HFFc6 (cell line): ENCODE measurements around the gene LENG9. TPM values are rescaled to one million over a fixed set of nuclear protein-coding genes. Genes with fewer than 3 reads are reported as not detected.
A peak's percentile ranks its signal among the peaks of the same experiment; 100 is the strongest.

Experiments
- DNase-seq: peaks from one replicate; pipeline ENCODE4 v3.0.0-alpha.2; 2018
- H3K27ac Mint-ChIP-seq: 2 replicates; pipeline ENCODE4 v1.8.0; 2020; ENCODE audit warnings: mild to moderate bottlenecking, mixed read lengths
- H3K27me3 Mint-ChIP-seq: 2 replicates; pipeline ENCODE4 v1.8.0; 2021; ENCODE audit warnings: mild to moderate bottlenecking, moderate library complexity, mixed read lengths; ENCODE audit not compliant: insufficient read depth
- H3K36me3 Mint-ChIP-seq: 2 replicates; pipeline ENCODE4 v1.8.0; 2021; ENCODE audit warnings: low read depth, mixed read lengths
- H3K4me1 Mint-ChIP-seq: 2 replicates; pipeline ENCODE4 v1.8.0; 2020; ENCODE audit warnings: low read depth, mixed read lengths
- H3K4me3 Mint-ChIP-seq: 2 replicates; pipeline ENCODE4 v1.8.0; 2020; ENCODE audit warnings: mild to moderate bottlenecking, moderate library complexity, mixed read lengths
- H3K9me3 Mint-ChIP-seq: 2 replicates; pipeline ENCODE4 v1.8.0; 2020; ENCODE audit warnings: mild to moderate bottlenecking, mixed read lengths
- total RNA-seq, 6 experiments: library from RNA; stranded (reverse); fragmentation: NEBNext Ultra II Directional; extraction: Animal tissue kit (Norgen Biotek cat#: 25700); gene quantifications; 2 replicates in 1 of 6; 3 replicates in 5 of 6; pipeline ENCODE4 v1.2.3, GENCODE V29; 2021
- TF ChIP-seq, protein P1 (sequence below): fragments of 200-600 bp; sonication (generic); IDR thresholded peaks from 2 replicates; pipeline ENCODE4 v1.5.0; 2021; ENCODE audit warnings: antibody characterized with exemption, mild to moderate bottlenecking

Gene LENG9
- total RNA-seq, 6 experiments from 2014 or later, result 3.0 to 4.0 (median 3.6) TPM

DNA sequence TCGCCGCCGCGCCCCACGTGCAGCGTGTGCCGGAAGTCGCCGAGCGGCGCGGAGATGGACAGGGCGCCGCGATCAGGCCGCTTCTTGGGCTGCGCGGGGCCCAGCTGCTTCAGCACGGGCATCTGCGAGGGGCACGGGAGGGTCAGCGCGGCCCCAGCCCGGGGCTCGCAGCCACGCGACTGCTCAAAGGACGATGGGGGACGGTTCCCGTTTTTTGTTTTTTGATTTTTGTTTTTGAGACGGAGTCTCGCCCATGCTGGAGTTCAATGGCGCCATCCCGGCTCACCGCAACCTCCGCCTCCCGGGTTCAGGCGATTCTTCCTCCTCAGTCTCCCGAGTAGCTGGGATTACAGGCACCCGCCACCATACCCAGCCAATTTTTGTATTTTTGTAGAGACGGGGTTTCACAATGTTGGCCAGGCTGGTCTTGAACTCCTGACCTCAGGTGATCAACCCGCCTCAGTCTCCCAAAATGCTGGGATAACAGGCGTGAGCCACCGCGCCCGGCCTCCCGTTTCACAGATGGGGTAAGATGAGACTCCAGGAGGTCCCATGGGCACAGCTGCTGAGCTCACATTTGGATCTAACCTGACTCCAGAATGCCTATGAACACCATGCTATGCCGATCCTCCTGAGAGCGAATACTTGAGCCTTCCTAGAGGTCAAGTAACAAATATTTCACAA is 2.0 kb upstream of the LENG9 start:
- no peak overlapping the region for H3K27ac Mint-ChIP-seq

DNA sequence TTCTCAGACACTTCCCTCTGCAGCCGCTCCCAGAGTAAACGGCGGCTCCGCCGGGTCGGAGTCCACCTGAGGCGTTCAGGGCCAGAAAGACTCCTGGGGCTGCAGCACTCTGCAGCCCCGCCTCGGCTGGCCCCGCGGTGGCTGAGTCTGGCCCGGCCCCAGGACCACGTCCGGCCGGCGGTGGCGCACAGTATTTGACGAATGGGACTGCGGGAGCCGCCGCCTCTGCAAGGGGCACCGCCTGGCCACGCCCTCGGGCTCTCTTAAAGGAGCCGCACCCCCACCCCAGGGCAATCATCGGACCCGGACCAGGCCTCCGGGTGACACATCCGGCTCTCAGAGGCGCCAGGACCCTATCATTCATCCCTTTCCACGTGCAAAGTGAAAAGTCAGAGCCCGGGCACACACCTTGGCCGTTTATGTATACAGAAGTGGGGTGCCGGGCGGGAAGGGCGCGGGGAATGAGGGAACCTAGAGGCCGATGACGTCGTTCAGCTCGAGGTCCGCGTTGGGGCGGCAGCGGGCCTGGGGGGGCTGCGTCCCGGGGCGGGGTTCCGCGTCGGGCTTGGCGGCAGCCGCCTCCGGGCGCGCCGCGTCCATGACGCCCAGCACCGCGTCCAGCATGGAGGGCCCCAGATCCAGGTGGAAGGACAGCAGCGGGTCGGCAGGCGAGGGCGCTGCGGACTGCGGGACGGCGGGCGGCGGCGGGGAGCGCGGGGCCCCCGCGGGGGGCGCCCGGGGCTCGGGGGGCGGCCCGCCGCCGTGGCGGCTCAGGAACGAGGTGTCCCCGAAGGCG is 1.2 kb upstream of the LENG9 start:
- H3K27ac Mint-ChIP-seq, result peak overlapping the region; percentile 96

More for the DNA sequence above, 2.0 kb upstream of the LENG9 start:
- Mint-ChIP-seq H3K4me3 (no peak overlapping the region), H3K4me1 (peaks cover 36% of the 10 kb centered on the region), H3K36me3 (peaks cover 19% of the 10 kb centered on the region), H3K9me3 (peaks cover 9% of the 10 kb centered on the region), H3K27me3 (peaks cover 26% of the 10 kb centered on the region)
- TF ChIP-seq, protein P1, sequence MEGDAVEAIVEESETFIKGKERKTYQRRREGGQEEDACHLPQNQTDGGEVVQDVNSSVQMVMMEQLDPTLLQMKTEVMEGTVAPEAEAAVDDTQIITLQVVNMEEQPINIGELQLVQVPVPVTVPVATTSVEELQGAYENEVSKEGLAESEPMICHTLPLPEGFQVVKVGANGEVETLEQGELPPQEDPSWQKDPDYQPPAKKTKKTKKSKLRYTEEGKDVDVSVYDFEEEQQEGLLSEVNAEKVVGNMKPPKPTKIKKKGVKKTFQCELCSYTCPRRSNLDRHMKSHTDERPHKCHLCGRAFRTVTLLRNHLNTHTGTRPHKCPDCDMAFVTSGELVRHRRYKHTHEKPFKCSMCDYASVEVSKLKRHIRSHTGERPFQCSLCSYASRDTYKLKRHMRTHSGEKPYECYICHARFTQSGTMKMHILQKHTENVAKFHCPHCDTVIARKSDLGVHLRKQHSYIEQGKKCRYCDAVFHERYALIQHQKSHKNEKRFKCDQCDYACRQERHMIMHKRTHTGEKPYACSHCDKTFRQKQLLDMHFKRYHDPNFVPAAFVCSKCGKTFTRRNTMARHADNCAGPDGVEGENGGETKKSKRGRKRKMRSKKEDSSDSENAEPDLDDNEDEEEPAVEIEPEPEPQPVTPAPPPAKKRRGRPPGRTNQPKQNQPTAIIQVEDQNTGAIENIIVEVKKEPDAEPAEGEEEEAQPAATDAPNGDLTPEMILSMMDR, result no peak
- DNase-seq, result no peak

DNA sequence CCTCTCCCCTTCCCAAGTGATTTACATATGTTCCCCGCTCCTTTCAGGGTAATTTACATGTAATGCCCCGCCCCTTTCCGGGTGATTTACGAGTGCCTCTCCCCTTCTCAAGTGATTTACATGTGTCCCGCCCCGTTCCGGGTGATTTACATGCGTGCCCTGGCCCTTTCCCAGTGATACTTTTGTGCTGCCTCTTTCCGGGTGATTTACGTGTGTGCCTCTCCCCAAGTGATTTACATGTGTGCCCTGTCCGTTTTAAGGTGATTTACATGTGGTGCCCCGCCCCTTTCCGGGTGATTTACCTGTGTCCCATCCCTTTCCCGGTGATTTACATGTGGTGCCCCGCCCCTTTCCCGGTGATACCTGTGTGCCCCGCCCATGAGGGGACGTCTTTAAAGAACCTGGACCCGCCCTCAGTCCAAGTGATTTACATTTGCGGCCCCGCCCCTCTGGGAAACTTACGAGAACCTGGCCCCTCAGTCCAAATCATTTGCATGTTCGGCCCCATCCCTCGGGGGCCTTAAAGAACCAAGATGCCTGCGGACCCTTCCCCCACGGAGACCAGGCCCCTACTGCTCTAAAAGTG is 559 bp upstream of the LENG9 start:
- peak overlapping the region; percentile 96 for H3K27ac Mint-ChIP-seq
- peaks cover 21% of the 10 kb centered on the region for H3K36me3 Mint-ChIP-seq
- peak; percentile 55 for DNase-seq
- H3K9me3 Mint-ChIP-seq, result peaks cover 9% of the 10 kb centered on the region
- TF ChIP-seq, protein P1, result no peak
- H3K4me3 Mint-ChIP-seq, result peak overlapping the region; percentile 91
- peaks cover 28% of the 10 kb centered on the region for H3K27me3 Mint-ChIP-seq
- peaks cover 29% of the 10 kb centered on the region for H3K4me1 Mint-ChIP-seq

More for the DNA sequence above, 1.2 kb upstream of the LENG9 start:
- Mint-ChIP-seq H3K27me3 (peaks cover 26% of the 10 kb centered on the region), H3K4me1 (peaks cover 29% of the 10 kb centered on the region), H3K4me3 (peak overlapping the region; percentile 91), H3K36me3 (peaks cover 19% of the 10 kb centered on the region), H3K9me3 (peaks cover 9% of the 10 kb centered on the region)
- peak; percentile 70 for DNase-seq
- TF ChIP-seq, protein P1, result no peak; the same call in 1 of the 2 replicates

DNA sequence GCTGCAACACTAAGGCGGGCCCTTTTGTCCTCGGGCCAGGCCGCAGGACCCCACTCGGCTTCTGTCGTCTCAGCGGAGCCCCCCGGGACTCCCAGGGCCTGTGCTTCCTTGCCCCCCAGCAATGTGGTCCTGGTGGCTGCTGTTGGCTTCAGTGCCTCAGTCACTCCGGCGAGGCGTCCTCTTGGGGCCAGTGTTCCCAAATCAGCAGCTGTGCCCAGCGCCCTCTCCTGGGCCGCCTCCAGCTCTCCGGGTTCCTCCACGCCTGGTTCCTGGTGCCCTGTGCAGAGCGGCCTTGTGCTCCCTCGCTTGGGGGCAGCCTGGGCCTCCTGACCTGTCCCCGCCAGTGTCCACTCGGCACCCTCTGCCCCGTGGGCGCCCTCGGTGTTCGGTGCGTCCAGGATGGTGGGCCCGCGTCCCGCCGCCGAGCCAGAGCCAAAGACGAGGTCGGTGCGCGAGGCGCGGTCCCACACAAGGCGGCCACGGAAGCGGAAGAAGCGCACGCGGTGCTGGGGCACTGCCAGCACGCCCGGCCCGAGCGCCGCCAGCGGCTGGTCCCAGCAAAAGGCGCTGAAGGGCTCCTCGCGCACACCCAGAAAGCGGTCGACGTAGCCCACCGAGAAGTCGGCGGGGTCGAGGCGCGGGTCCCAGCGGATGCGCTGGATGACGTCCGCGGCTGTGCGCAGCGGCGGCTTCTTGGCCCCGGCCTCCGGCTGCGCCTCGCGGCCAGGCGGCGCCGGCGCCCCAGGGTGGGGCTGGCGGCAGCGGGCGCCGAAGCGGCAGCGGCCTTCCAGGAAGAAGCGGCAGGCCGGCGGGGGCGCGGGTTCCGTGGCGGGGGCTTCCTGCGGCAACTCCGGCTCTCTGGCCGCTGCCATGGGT is 685 bp downstream of the LENG9 start:
- Mint-ChIP-seq H3K27me3 (peaks cover 30% of the 10 kb centered on the region), H3K9me3 (peaks cover 9% of the 10 kb centered on the region), H3K36me3 (peaks cover 34% of the 10 kb centered on the region), H3K4me3 (peak overlapping the region; percentile 71), H3K27ac (peak overlapping the region; percentile 96), H3K4me1 (peaks cover 34% of the 10 kb centered on the region)
- TF ChIP-seq, protein P1, result peak; percentile 64
- peak; percentile 25 for DNase-seq
